Right lobe of liver (tissue), 4 donors: ENCODE data around the gene SLC17A7.

Experiments used
- POLR2A ChIP-seq: fragments of 450-650 bp; IDR thresholded peaks from one replicate; pipeline ENCODE4 v1.6.1; 2017; ENCODE audit warnings: antibody characterized with exemption, mild to moderate bottlenecking
- TF ChIP-seq, protein P1 (sequence below), 4 donors: fragments of 200-600 bp in 3 of 4; fragments of 450-650 bp in 1 of 4; IDR thresholded peaks; one replicate each; pipeline versions ENCODE4 v1.5.1 to v1.8.0; 2016 to 2022; ENCODE audit warnings: antibody characterized with exemption in 4 of 4, mild to moderate bottlenecking in 2 of 4
- donor health status: DM: no; HTN: no; CAD: no.
- donor health status: DM: no; HTN: no; CAD: no.
- donor health status: DM: no; HTN: yes; CAD: no.

- TF ChIP-seq, protein P1, sequence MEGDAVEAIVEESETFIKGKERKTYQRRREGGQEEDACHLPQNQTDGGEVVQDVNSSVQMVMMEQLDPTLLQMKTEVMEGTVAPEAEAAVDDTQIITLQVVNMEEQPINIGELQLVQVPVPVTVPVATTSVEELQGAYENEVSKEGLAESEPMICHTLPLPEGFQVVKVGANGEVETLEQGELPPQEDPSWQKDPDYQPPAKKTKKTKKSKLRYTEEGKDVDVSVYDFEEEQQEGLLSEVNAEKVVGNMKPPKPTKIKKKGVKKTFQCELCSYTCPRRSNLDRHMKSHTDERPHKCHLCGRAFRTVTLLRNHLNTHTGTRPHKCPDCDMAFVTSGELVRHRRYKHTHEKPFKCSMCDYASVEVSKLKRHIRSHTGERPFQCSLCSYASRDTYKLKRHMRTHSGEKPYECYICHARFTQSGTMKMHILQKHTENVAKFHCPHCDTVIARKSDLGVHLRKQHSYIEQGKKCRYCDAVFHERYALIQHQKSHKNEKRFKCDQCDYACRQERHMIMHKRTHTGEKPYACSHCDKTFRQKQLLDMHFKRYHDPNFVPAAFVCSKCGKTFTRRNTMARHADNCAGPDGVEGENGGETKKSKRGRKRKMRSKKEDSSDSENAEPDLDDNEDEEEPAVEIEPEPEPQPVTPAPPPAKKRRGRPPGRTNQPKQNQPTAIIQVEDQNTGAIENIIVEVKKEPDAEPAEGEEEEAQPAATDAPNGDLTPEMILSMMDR (IDR thresholded peaks at IDR 0.05): no peak
- TF ChIP-seq POLR2A: no peak
Observed at GRCh38 chr19:49421039-49421877, 20.1 kb downstream of the SLC17A7 start.
